SK-N-DZ (cell line): ENCODE data around the gene HTR5A. TPM values are rescaled to one million over a fixed set of nuclear protein-coding genes. Genes with fewer than 3 reads are reported as not detected.
A peak's percentile ranks its signal among the peaks of the same experiment; 100 is the strongest.
"Not testable (repeated sequence)": the region's sequence is repeated elsewhere in the genome, so short reads cannot be mapped to it uniquely, and the experiment has no call there.

Experiments
- DNase-seq: peaks from one replicate; pipeline ENCODE4 v3.0.0-alpha.2; 2015; ENCODE audit warnings: low spot score
- polyA plus RNA-seq, 2 experiments: library from polyadenylated mRNA; depleted of rRNA; stranded (reverse); fragments of >200 nt; gene quantifications; 2 replicates each; pipeline ENCODE4 v1.2.3, GENCODE V29; 2014

The HTR5A gene
- polyA plus RNA-seq (2014; cell fraction: cytosol; rRNA removed), result not detected in 2 replicates
- not detected in 2 replicates for polyA plus RNA-seq (2014; cell fraction: nucleus; rRNA removed)

- DNase-seq, result peak; percentile 37
Observed at GRCh38 chr7:155069992-155070751, at the start of gene HTR5A. TSS of gene HTR5A (plus strand) at chr7:155070324. CDS start at chr7:155070900, 576 bp downstream.

GRCh38 chr7:155020996-155021395 lies 49.1 kb upstream of the HTR5A start:
- no peak for DNase-seq

GRCh38 chr7:155021699-155022145 lies 48.4 kb upstream of the HTR5A start:
- no peak for DNase-seq

- DNase-seq, result no peak
Observed at GRCh38 chr7:155027879-155028278, 42.2 kb upstream of the HTR5A start.

GRCh38 chr7:155032978-155033377 lies 37.1 kb upstream of the HTR5A start:
- DNase-seq, result no peak

- DNase-seq, result not testable (repeated sequence)
Observed at GRCh38 chr7:155034495-155034894, 35.6 kb upstream of the HTR5A start.

GRCh38 chr7:155038335-155038734 lies 31.8 kb upstream of the HTR5A start:
- DNase-seq, result no peak

GRCh38 chr7:155043756-155044155 lies 26.4 kb upstream of the HTR5A start:
- no peak for DNase-seq

GRCh38 chr7:155048006-155048405 lies 22.1 kb upstream of the HTR5A start:
- DNase-seq, result no peak

- no peak for DNase-seq
Observed at GRCh38 chr7:155051355-155051754, 18.8 kb upstream of the HTR5A start.

GRCh38 chr7:155053002-155053401 lies 17.1 kb upstream of the HTR5A start:
- no peak for DNase-seq

- DNase-seq, result no peak
Observed at GRCh38 chr7:155054761-155055160, 15.4 kb upstream of the HTR5A start.

GRCh38 chr7:155057076-155057475 lies 13.0 kb upstream of the HTR5A start:
- DNase-seq, result no peak

- no peak for DNase-seq
Observed at GRCh38 chr7:155058896-155059295, 11.2 kb upstream of the HTR5A start.

GRCh38 chr7:155059703-155060102 lies 10.4 kb upstream of the HTR5A start:
- DNase-seq, result no peak

- no peak for DNase-seq
Observed at GRCh38 chr7:155062411-155062810, 7.7 kb upstream of the HTR5A start.

GRCh38 chr7:155064186-155064585 lies 5.9 kb upstream of the HTR5A start:
- no peak for DNase-seq

- no peak for DNase-seq
Observed at GRCh38 chr7:155066417-155066950, 3.6 kb upstream of the HTR5A start.

- no peak for DNase-seq
Observed at GRCh38 chr7:155071121-155071651, 1.1 kb downstream of the HTR5A start.

GRCh38 chr7:155071916-155072571 lies 1.9 kb downstream of the HTR5A start:
- DNase-seq, result no peak

GRCh38 chr7:155073922-155074321 lies 3.8 kb downstream of the HTR5A start:
- no peak for DNase-seq

- no peak for DNase-seq
Observed at GRCh38 chr7:155084021-155084420, 13.9 kb downstream of the HTR5A start.
